Activated CD8-positive, alpha-beta memory T cell treated with anti-CD3 and anti-CD28 coated beads, Interleukin-2, amount 50 U/mL, for 48 hours (primary cell): ENCODE data around the gene LRRC1.

Experiments used
- DNase-seq: peaks from one replicate; pipeline ENCODE4 v3.0.0-alpha.2; 2020

LRRC1 gene

DNA sequence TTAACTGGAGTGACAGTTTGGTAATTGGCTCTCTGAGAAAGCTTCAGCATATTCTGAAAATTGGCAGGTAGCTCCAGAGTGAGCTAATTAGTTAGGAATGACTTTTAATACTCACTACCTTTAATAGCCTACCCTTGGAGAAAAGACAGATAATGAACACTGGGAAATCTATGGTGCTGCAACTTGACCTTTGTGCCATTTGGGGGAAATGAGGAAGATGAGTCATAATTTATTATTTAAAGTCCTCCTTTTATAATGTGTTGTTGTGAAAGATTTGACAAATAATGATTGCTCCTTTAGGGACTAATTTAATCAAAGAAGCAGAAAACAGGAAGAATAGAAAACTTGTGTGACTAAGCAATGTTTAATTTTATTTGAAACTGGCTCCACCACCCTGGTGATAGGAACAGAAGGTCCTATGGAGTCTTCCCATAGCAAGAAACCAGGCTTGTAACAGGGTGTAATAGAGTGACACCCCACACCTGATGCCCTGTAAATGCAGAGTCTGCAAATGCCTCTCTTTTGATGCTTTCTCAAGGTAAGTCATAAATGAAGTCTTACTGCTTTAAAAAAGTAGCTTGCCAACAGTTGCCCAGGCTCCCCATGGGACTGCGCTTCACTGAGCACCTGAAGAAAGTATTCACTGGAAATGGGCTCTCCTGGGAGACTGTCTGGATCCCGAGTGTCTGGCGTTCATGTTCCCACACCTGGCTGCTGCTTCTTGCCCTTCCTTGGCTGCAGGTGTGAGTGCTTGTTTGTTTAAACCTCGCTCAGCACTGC lies 134.4 kb downstream of the LRRC1 start:
- no peak for DNase-seq

DNA sequence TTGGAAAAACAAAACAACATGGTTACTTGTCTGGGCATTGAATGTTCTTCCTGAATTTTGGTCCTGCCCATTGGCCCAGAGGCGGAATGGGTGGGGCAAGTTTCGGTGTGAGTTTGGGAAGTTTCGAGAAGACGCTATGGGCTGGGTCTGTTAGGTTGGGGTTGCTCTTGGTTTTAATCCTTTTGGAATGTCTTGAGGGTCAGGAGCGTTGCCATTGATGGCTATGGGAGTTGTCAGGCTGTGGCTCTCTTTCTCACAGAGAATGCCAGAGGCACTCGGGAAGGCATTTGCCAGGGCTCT lies 135.0 kb downstream of the LRRC1 start:
- DNase-seq = no peak

DNA sequence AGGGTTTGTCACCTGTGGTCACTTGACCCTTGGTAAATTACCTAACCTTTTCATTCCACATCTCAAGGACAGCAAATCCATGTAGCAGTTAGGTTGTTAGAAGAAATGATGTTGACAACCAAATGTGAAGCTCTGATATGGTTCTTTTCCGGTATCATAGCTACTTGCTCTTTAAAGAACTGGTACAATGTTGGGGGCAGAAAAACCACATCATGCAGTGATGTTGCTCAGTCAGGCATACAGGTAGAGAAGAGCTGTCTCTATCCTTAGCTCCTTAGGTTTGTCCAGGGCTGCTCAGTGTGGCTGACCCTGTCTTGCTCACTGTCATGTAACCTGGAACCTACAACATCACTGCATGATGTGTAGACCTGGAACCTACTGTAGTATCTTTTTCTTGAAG lies 135.5 kb downstream of the LRRC1 start:
- DNase-seq = no peak

DNA sequence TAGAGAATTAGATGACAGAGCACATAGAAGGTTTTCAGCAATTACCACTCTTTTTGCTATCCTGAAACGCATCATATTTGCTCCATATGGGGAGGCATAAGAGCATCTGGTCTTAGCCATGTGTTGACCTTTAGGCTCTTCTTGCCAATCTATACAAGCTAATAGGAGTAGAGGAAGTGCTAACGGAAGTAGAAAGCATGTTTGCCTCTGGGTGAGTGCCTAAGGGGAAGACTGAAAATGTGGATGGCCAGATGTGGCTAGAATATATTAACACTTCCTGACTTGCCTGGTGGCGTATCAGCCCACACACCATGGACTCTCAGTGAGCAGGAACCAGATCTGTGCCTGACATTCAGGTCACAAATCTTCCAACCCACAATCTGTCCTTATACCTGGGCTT lies 136.3 kb downstream of the LRRC1 start:
- DNase-seq = no peak

DNA sequence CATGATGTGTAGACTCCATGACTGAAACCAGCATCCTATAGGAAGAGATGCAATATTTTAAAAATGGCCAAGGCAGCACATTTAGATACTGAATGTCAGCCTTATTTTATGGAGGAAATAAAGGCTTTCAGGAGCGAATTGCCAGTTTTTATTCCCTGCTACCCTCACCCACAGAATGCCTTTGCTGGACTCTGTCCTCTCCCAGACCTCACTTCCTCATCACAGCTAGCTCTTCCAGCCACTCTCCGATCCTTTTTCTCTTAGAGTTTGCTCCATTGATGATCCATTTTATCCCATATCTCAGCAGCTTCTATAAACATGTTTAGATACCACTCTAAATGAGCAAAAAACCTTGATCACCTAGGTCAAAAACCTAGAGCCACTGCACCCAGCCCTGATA lies 137.7 kb downstream of the LRRC1 start:
- DNase-seq = no peak

DNA sequence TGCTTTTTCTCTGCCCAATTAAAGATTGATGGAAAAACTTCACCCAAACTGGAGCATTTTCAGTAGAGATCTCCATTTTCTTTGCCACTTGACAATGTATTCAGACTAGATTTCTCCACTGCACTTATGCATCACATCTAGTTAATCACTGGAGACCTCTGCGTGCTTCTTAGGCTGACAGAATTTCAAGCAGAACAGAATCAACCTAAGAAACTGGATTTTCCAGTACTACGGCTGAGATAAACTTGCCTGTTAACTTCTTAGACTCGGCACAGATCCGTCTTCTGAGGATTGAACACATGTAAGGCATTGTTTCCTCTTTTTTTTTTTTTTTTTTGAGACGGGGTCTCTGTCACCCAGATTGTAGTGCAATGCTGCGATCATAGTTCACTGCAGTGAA lies 139.2 kb downstream of the LRRC1 start:
- DNase-seq = no peak

DNA sequence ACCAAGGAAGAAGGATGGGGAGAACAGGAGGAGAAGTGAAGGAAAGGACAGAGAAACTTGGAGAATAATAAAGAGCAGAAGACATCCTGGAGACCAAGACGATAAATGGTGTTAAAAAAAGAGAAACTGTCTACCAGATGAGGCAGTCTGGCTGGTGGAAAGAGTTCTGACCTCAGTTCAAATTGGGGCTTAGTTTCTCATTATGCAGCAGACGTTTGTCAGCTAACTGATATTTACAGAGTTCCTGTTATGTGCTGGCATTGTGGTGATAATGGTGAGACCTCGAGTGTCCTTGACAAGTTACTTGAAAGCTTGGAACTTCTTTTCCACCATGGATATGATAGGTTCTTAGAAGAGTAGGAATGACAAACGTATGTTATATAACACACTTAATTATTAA lies 142.7 kb downstream of the LRRC1 start:
- DNase-seq = no peak

DNA sequence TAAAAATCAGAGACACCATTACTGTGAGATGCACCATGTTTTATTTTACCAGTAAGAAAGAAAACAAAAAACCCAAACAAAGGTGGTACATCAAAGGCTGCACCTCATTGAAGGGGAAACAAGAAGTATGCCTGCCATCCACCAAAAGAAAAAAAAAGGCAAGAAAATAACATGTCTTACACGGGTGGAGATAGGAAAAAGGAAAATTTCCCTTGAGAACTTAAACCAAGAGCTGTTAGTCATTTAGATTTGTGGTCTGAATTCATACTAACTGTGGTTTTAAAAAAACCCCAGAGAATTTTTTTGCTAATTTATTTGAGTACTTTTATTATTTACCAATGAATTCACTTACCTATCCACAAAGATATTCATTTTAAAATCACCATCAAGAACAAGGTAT lies 144.0 kb downstream of the LRRC1 start:
- no peak for DNase-seq

DNA sequence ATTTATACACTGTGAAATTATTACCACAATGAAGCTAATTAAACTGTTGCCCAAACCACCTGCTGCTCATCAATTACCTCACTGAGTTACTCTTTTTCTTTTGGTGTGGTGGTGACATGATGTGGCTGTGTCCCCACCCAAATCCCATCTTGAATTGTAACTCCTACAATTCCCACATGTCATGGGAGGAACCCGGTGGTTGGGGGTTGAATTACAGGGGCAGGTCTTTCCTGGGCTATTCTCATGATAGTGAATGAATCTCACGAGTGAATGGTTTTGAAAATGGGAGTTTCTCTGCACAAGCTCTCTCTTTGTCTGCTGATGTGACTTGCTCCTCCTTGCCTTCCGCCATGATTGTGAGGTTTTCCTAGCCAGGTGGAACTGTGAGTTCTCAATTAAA lies 145.0 kb downstream of the LRRC1 start:
- DNase-seq = no peak

DNA sequence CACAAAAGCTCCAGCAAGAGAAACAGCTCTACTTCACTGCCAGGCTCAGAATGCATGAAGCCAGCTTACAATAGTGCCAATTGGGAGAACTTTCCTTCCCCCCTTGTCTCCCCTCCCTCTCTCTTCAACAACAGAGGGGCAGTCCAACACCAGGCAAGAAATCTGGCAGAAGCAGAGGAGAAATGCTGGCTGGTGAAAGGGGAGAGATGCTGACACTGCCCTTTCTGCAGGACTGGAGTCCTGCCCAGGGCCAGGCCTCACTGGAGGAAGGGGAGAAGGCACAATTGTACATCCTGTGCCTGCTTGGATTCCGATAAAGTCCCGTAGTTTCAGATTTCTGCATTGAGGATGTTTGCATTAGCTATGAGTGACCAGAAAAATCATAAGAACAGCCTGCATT lies 148.6 kb downstream of the LRRC1 start:
- no peak for DNase-seq

DNA sequence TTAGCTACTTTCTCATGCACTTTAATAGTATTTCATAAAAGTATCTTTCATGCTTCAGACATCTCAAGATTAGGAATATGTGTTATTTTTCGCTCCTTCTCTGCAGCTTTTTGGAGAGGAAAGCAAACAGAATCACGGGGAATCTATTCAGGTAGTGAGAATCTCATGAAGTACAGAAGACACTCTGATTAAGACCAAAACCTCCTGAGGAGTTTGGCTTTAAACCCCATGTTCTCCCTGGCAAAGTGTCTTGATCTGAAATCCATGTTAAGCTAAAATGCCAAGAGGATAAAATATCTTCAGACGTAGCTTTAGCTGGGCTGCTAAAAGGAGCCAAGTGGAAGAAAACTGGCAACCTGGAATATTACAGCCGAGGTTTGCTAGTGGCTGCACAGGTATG lies 149.3 kb downstream of the LRRC1 start:
- no peak for DNase-seq

DNA sequence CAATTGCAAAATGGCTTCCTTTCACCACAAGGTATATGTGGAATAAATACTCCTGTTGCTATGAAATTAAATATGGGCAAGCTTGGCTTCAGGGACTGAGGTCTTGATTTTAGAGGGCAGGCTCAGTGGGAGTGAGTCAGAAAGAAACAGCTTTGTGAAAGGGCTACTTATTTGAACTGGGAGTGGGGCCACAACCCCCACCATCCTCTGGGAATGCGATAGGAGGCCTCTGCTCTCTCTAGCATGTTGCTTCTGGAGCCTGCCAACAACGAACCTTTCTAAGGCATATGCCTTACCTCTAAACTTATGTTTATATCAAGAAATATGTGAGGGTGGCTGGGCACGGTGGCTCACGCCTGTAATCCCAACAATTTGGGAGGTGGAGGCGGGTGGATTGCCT lies 149.7 kb downstream of the LRRC1 start:
- no peak for DNase-seq

DNA sequence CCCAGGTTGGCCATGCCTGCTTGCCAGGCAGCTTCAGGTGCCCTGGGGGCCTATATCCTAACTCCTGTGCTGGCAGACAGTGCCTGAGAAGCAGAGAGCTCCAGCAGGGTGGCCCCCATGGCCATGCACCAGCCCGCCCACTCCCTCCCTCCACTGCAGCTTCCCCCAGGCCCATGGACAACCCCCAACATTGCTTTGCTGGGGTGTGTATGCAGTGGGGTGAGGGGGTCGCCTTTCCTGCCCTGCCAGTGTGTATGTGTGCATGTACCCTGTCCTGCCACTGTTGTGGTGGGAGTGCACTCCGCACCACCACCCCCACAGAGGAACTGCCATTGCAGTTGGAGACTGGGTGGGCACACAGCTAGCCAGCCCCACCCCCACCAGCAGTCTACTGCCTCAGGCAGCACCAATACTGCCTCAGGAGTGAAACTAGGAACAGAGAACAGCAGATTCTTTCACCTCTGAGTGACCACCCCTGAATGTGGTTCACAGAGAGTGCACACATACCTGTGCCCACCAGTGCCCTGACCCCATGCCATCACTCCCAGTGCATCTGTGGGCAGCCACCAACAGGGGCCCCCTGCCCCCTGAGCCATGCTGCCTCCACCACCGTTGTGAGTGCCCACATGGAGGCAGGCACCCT lies 151.1 kb downstream of the LRRC1 start:
- DNase-seq = no peak

DNA sequence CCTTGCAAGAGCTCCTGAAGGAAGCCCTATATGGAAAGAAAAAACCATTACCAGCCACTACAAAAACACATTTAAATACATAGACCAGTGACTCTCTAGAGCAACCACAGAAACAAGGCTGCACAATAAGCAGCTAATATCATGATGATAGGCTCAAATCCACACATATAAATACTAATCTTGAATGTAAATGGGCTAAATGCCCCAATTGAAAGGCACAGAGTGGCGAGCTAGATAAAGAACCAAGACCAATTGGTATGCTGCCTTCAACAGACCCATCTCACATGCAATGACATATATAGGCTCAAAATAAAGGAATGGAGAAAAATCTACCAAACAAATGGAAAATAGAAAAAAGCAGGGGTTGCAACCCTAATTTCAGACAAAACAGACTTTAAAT lies 153.0 kb downstream of the LRRC1 start:
- DNase-seq = no peak

DNA sequence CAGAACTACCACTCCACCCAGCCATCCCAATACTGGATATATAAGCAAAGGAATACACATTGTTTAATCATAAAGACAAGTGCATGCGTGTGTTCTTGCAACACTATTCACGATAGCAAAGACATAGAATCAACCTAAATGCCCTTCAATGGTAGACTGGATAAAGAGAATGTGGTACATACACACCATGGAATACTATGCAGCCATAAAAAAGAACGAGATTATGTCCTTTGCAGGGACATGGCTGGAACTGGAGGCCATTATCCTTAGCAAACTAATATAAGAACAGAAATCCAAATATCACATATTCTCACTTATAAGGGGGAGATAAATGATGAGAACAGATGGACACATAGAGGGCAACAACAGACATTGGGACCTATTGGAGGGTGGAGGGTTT lies 156.6 kb downstream of the LRRC1 start:
- no peak for DNase-seq

DNA sequence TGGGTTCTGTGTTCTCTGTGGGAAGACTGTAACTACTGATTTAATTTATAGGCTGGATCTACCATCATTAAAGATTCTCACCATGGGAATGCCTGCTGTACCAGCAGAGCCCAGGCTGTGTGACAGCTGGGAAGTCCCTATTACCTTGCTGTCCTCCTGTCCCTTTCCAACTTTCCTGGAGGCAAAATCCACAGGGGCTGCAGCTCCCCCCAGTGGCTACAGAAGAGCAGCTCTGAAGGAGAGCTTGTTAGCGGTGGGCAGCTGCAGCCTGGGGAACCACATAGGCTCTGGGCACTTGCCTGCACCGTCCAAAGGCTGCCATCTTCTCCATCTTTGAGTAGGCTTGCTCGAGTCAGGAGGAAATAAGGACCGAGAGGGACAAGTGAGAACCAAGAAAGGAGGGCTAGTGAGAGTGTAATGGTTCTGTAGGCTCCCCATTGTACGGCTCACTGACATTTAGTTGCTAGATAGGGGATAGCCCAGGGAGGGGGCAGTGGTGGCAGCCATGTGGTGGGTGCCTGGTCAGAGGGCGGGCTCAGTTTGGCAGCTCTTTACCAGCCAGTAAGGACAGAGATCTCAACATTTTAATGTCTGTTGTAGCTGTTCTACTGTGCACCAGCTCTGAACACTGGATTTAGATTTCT lies 161.4 kb downstream of the LRRC1 start:
- no peak for DNase-seq

DNA sequence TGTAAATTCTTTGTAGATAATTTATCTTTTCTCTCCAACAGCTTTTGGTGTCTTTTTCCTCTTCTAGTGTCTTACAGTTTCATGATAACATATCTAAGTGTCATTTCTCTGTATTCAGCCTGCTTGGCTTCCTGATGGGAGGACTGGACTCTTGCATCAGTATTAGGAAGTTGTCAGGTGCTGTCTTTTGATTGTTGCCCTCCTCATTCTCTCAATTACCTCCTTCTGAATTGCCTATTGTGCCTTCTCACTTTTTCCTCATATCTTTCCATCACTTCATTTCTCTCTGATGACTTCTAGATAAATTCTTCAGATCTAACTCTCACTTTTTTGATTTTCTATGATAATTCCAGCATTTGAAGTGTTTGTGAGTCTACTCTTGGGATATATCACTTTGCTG lies 162.0 kb downstream of the LRRC1 start:
- DNase-seq = no peak

DNA sequence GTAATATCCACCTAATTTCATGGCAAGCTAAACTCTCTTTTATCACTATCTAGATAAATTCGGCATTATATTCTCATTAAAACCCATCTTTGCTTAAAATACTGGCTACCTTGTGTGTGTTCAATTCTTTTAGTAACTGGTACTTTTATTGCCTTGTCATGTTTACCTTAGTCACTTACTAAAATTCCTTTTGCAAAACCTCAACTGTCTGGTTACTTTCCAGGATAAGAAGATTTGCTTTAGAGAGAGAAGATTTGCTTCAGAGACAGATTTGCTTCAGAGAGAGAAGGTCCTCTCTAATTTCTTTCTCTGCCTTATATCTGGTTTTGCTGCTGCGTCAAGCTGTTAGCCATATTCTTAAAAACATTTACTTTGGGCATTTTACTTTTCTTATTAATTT lies 164.9 kb downstream of the LRRC1 start:
- DNase-seq = no peak

DNA sequence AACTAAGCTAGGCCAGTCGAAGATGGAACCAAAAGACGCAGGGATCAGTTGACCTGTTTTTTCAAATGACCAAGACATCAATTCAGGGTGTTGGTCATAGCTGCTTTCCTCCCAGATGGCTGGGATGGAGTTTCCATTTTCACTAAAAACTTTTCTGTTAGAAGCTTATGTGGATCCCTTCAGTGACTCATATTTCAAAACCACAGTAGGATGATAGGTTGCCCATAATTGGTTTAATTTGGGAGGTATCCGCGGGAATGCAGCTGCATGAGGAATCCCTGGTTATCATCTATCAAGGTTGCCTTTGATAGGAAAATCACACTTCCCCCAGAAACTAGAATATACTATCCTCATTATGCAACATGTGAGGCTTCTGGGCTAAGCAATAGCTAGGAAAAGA lies 165.5 kb downstream of the LRRC1 start:
- no peak for DNase-seq

DNA sequence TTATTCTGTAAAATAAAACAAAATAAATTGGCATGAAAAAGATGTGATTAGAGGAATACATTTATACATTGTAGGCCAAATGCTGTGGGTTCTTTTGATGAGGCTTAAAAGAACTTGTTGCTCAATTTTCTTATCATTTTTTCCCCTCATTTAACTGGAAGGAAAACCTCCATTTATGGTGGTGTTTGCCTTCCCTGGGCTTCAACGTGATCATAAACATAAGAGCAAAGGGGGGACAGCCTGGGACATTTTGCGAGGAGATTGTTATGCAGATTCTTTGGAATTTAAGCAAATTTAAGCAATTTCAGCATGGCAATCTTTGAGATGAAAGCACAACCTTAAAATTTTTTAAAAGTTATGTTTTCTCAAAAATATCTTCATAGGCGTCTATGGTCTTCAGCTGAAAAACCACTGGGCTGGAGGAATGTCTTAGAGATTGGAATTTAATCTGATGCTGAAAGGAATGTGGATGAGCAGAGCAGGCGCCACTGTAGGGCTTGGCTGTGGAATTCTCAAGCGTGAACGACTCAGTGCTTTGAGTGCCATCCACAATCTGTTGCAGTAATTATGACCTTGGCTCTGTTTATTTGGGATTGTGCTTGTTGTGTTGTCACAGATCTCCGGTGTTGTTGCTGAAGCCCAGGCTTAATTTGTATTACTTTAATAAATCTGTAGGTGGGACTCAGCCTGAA lies 167.0 kb downstream of the LRRC1 start:
- no peak for DNase-seq

DNA sequence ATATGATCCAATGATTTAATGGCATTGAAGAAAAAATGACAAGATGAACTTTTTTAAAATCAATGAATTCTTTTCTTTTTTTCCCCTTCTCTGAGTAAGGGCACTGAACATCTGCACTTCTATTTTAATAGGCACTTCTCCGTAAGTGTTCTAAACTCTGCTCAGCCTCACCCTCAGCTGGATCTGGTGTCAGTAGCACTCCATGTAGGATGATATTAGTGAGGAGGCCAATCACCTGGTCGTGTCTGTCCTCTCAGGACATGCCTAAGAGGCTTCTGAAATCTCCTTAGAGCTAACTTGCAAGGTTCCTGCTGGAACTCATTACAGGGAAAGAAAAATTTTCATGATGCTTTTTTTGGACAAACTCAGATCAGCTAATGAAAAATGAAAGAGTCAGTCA lies 167.8 kb downstream of the LRRC1 start:
- no peak for DNase-seq

DNA sequence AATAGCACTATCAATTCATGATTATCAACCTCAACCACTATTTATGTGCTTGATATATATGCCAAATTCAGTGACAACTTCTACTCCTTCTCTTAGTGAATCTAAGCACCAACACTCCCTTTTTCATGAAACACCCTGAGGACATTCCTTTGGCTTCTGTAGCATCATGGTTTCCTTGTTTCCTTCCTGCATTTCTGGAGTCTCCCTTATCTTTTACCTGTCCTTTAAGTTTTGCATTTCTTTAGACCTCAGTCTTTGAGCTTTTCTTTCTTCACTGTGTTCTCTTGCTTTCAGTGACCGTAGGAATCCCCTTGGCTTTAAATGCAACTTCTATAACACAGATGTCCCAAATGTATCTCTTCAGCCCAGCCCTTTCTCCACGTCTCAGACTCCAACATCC lies 172.6 kb downstream of the LRRC1 start:
- no peak for DNase-seq
